Measurements from ENCODE around the gene PADI2. TPM values are rescaled to one million over a fixed set of nuclear protein-coding genes. Genes with fewer than 3 reads are reported as not detected.

Gene PADI2
- total and polyA plus RNA-seq, 2 donors (not counting 3 experiments of a cell fraction or from before 2014, with no cell fraction given), result not detected

DNA sequence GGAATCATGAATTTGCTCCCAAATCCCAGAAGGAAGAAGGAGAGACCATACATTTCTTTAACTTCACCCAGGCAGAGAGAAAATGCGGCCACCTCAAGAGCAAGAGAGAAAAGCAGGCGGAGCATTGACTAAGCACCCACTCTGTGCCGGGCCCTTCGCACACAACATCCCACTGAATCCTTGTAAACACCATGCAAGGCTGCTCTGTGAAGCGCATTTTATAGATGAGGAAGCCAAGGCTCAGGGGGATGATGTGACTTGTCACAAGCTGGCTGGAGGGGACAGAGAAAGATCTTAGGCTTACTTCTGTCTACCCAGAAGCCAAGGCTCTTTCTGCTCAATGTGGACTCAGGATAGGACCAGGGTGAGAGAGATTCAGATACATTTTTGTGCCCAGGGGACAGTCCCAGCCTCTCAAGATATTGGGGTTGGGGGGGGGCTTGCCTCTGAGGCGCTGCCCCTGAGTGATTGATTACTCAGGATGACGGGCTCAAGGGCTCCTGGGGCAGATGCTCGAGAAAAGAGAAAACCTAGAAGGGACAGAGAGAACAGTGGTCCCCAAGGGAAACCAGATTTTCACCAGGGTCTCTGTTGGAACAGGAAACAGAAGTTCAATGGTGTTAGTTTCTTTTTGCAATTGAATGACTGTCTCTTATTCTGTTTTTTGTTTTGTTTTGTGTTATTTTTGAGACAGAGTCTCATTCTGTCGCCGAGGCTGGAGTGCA lies 19.5 kb downstream of the PADI2 start:
- H3K36me3 ChIP-seq (ENCODE audit: control insufficient read depth in 2 of 2, extremely low read depth in 1 of 2, insufficient read depth in 2 of 2, low read length in 2 of 2), result no peaks in the 10 kb centered on the region
- H3K27ac ChIP-seq (ENCODE audit: insufficient read depth, low read depth, low read length), result no peak overlapping the region
- DNase-seq (ENCODE audit: low read depth, low spot score) (no peak), FAIRE-seq (no peak)
- H2AFZ ChIP-seq (ENCODE audit: low read depth, low read length), result no peak overlapping the region
- H3K79me2 ChIP-seq (ENCODE audit: control insufficient read depth, insufficient read depth, low read length), result no peaks in the 10 kb centered on the region
- no peaks in the 10 kb centered on the region for H4K20me1 ChIP-seq (replicated peaks; ENCODE audit: control insufficient read depth, extremely low read depth, insufficient read depth, low read length)
- no peaks in the 10 kb centered on the region for H3K9me1 ChIP-seq (replicated peaks; ENCODE audit: control insufficient read depth, extremely low read depth, insufficient read depth, low read length)
- H3K9ac ChIP-seq (replicated peaks; ENCODE audit: extremely low read depth, insufficient read depth, low read length), result no peak overlapping the region
- intact Hi-C loops (cut with micrococcal nuclease), result no loop called here
- dilution Hi-C loops (cut with MboI; ENCODE audit: extremely low pct_ligation_motif_present, low sequenced_read_pairs), result no loop called here
- POLR2A ChIA-PET, result no interaction called here
- no peaks in the 10 kb centered on the region for H3K4me1 ChIP-seq (ENCODE audit: control insufficient read depth, extremely low read depth, insufficient read depth, low read length)
- peaks cover 0 to 4% of the 10 kb centered on the region in 2 experiments for H3K27me3 ChIP-seq (ENCODE audit: control insufficient read depth in 2 of 2, insufficient read depth in 2 of 2, low read length in 2 of 2)
- TF ChIP-seq GATA2 (IDR thresholded peaks at IDR 0.05; ENCODE audit: insufficient read depth, insufficient read length, low read depth, low read length) (no peak), POLR2AphosphoS5 (IDR thresholded peaks at IDR 0.05; ENCODE audit: insufficient read depth, low read depth, low read length) (no peak), MYC (IDR thresholded peaks at IDR 0.05; ENCODE audit: low read depth, low read length) (no peak), POLR2A (IDR thresholded peaks at IDR 0.05; ENCODE audit: low read depth, low read length) (no peak), JUN (IDR thresholded peaks at IDR 0.05; ENCODE audit: borderline replicate concordance, insufficient read depth, insufficient read length, low read depth) (no peak), FOS (IDR thresholded peaks at IDR 0.05; ENCODE audit: borderline replicate concordance, insufficient read depth, low read length) (no peak), EZH2 (IDR thresholded peaks at IDR 0.05; ENCODE audit: borderline replicate concordance, low read depth, low read length, severe bottlenecking) (no peak)
- TF ChIP-seq, protein P1, sequence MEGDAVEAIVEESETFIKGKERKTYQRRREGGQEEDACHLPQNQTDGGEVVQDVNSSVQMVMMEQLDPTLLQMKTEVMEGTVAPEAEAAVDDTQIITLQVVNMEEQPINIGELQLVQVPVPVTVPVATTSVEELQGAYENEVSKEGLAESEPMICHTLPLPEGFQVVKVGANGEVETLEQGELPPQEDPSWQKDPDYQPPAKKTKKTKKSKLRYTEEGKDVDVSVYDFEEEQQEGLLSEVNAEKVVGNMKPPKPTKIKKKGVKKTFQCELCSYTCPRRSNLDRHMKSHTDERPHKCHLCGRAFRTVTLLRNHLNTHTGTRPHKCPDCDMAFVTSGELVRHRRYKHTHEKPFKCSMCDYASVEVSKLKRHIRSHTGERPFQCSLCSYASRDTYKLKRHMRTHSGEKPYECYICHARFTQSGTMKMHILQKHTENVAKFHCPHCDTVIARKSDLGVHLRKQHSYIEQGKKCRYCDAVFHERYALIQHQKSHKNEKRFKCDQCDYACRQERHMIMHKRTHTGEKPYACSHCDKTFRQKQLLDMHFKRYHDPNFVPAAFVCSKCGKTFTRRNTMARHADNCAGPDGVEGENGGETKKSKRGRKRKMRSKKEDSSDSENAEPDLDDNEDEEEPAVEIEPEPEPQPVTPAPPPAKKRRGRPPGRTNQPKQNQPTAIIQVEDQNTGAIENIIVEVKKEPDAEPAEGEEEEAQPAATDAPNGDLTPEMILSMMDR (IDR thresholded peaks at IDR 0.05; ENCODE audit: extremely low read depth in 1 of 2, insufficient read depth in 1 of 2, low read depth in 1 of 2, low read length in 2 of 2), result no peak
- TF ChIP-seq, protein P2, sequence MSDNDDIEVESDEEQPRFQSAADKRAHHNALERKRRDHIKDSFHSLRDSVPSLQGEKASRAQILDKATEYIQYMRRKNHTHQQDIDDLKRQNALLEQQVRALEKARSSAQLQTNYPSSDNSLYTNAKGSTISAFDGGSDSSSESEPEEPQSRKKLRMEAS (IDR thresholded peaks at IDR 0.05; ENCODE audit: insufficient read depth, insufficient read length), result no peak
- BruUV-seq (replicated peaks), result no TSS peak
- CTCF ChIA-PET, result interaction anchor here (0.9 kb wide), 1 partner anchor 237 kb away, joined by 3 read pairs; no protein-coding TSS in a partner anchor
- no peak overlapping the region for H3K4me3 ChIP-seq (replicated peaks in 1 of 3; ENCODE audit: insufficient read depth in 1 of 3, low read depth in 1 of 3, low read length in 3 of 3)
- H3K9me3 ChIP-seq (replicated peaks; ENCODE audit: control insufficient read depth, insufficient read depth, low read length), result no peaks in the 10 kb centered on the region
- no peak overlapping the region for H3K4me2 ChIP-seq (ENCODE audit: insufficient read depth, low read length)
